Ishikawa (cell line): Measurements from ENCODE around the gene GBX1.

Experiments used
- CEBPB ChIP-seq: IDR thresholded peaks from 2 replicates; pipeline ENCODE4 v1.6.1; 2012
- CREB1 ChIP-seq: IDR thresholded peaks from 2 replicates; pipeline ENCODE4 v1.6.1; 2012; ENCODE audit warnings: low read depth
- EGR1 ChIP-seq: IDR thresholded peaks from 2 replicates; pipeline ENCODE4 v1.6.1; 2012
- EP300 ChIP-seq: IDR thresholded peaks from 2 replicates; pipeline ENCODE4 v1.6.1; 2012; ENCODE audit warnings: borderline replicate concordance
- FOXM1 ChIP-seq: IDR thresholded peaks from 2 replicates; pipeline ENCODE4 v1.6.1; 2012; ENCODE audit warnings: low read depth, borderline replicate concordance
- MAX ChIP-seq: IDR thresholded peaks from 2 replicates; pipeline ENCODE4 v1.6.1; 2012
- NFIC ChIP-seq: IDR thresholded peaks from 2 replicates; pipeline ENCODE4 v1.6.1; 2012
- RAD21 ChIP-seq: IDR thresholded peaks from 2 replicates; pipeline ENCODE4 v1.6.1; 2012; ENCODE audit warnings: low read depth
- REST ChIP-seq: IDR thresholded peaks from 2 replicates; pipeline ENCODE4 v1.6.1; 2012; ENCODE audit warnings: low read depth, mild to moderate bottlenecking
- TAF1 ChIP-seq: IDR thresholded peaks from 2 replicates; pipeline ENCODE4 v1.6.1; 2012; ENCODE audit warnings: low read depth, mild to moderate bottlenecking
- TCF12 ChIP-seq: IDR thresholded peaks from 2 replicates; pipeline ENCODE4 v1.6.1; 2012; ENCODE audit warnings: low read depth
- USF1 ChIP-seq: IDR thresholded peaks from 2 replicates; pipeline ENCODE4 v1.6.1; 2012
- YY1 ChIP-seq: IDR thresholded peaks from 2 replicates; pipeline ENCODE4 v1.6.1; 2012; ENCODE audit warnings: low read depth
- ZBTB7A ChIP-seq: IDR thresholded peaks from 2 replicates; pipeline ENCODE4 v1.6.1; 2012; ENCODE audit warnings: low read depth

GRCh38 chr7:151212626-151213025, 45.1 kb upstream of the GBX1 start:
- TF ChIP-seq TAF1, result no peak
- no peak for TF ChIP-seq MAX
- TF ChIP-seq EP300, result no peak
- no peak for TF ChIP-seq FOXM1
- no peak for TF ChIP-seq CREB1
- no peak for TF ChIP-seq REST
- no peak for TF ChIP-seq RAD21
- TF ChIP-seq ZBTB7A, result no peak
- TF ChIP-seq USF1, result no peak
- TF ChIP-seq CEBPB, result no peak
- TF ChIP-seq EGR1, result no peak
- no peak for TF ChIP-seq NFIC
- TF ChIP-seq TCF12, result no peak
- TF ChIP-seq YY1, result no peak
